GM23338 (cell line): ENCODE results near the gene GRIP2.

Experiments used
- CREB1 ChIP-seq: fragments of 250-450 bp; sonication (Bioruptor Pico); IDR thresholded peaks from 2 replicates; pipeline ENCODE4 v1.5.0; 2020; ENCODE audit warnings: low read depth, mild to moderate bottlenecking, moderate library complexity
- CTCF ChIP-seq, 2 experiments: fragments of 200-600 bp in 1 of 2; sonication (generic) in 1 of 2; conservative IDR thresholded peaks; 2 replicates each; pipeline versions ENCODE4 v1.5.1 to v1.6.1; 2016 to 2017; ENCODE audit warnings: antibody characterized with exemption in 2 of 2, low read depth in 2 of 2, mild to moderate bottlenecking in 2 of 2, moderate library complexity in 1 of 2
- EZH2 ChIP-seq: fragments of 200-600 bp; sonication (generic); IDR thresholded peaks from one replicate; pipeline ENCODE4 v1.8.0; 2017; ENCODE audit warnings: antibody characterized with exemption, mild to moderate bottlenecking, low read depth; ENCODE audit not compliant: unreplicated experiment
- EZH2phosphoT487 ChIP-seq: fragments of 200-600 bp; sonication (generic); IDR thresholded peaks from one replicate; pipeline ENCODE4 v1.8.1; 2018; ENCODE audit warnings: antibody characterized with exemption; ENCODE audit not compliant: unreplicated experiment
- JUNB ChIP-seq: IDR thresholded peaks from one replicate; pipeline ENCODE4 v1.6.1; 2016; ENCODE audit warnings: antibody characterized with exemption; ENCODE audit not compliant: unreplicated experiment
- NANOG ChIP-seq: IDR thresholded peaks from 2 replicates; pipeline ENCODE4 v1.6.1; 2016; ENCODE audit warnings: antibody characterized with exemption, borderline replicate concordance
- POLR2AphosphoS5 ChIP-seq: IDR thresholded peaks from 2 replicates; pipeline ENCODE4 v1.6.1; 2016; ENCODE audit warnings: antibody characterized with exemption, low read depth
- STAT1 ChIP-seq: IDR thresholded peaks from one replicate; pipeline ENCODE4 v1.6.1; 2016; ENCODE audit warnings: antibody characterized with exemption; ENCODE audit not compliant: unreplicated experiment
- ZNF331 ChIP-seq: fragments of 250-450 bp; sonication (Bioruptor Pico); IDR thresholded peaks from 2 replicates; pipeline ENCODE4 v1.5.0; 2020; ENCODE audit warnings: low read depth, mild to moderate bottlenecking, moderate library complexity
- TF ChIP-seq, protein P1 (sequence below): IDR thresholded peaks from one replicate; pipeline ENCODE4 v1.6.1; 2018; ENCODE audit warnings: antibody characterized with exemption; ENCODE audit not compliant: unreplicated experiment
- TF ChIP-seq, protein P2 (sequence below): fragments of 250-450 bp; sonication (Bioruptor Pico); IDR thresholded peaks from 2 replicates; pipeline ENCODE4 v1.5.0; 2020; ENCODE audit warnings: mild to moderate bottlenecking, moderate library complexity
- TF ChIP-seq, protein P3 (sequence below): IDR thresholded peaks from 2 replicates; pipeline ENCODE4 v1.6.1; 2016; ENCODE audit warnings: antibody characterized with exemption

DNA sequence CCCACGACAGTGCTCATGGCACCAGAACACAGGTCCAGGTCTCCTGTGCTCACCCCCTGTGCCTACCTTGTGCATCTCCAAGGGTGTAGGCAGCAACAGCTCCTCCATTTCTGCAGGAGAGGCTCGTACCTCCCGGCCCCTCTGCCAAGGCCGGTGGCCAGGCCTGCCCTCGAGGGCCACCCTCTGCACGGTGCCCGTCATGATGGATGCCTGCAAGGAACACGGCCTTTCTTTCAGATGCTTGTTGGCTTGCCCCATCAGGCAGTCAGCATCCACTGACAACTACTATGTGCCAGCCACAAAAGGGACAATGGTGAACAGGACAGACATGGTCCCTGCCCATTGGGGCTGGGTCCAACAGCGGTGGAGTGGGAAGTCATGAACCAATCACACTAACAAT is 43.8 kb downstream of the GRIP2 start:
- TF ChIP-seq CTCF (conservative IDR thresholded peaks at IDR 0.05; ENCODE audit: low read depth in 2 of 2) (no peak), EZH2phosphoT487 (no peak), EZH2 (no peak), POLR2AphosphoS5 (no peak), JUNB (no peak), ZNF331 (CRISPR knock-in tag) (no peak), NANOG (no peak), CREB1 (CRISPR knock-in tag) (no peak), STAT1 (no peak)
- TF ChIP-seq, protein P1, sequence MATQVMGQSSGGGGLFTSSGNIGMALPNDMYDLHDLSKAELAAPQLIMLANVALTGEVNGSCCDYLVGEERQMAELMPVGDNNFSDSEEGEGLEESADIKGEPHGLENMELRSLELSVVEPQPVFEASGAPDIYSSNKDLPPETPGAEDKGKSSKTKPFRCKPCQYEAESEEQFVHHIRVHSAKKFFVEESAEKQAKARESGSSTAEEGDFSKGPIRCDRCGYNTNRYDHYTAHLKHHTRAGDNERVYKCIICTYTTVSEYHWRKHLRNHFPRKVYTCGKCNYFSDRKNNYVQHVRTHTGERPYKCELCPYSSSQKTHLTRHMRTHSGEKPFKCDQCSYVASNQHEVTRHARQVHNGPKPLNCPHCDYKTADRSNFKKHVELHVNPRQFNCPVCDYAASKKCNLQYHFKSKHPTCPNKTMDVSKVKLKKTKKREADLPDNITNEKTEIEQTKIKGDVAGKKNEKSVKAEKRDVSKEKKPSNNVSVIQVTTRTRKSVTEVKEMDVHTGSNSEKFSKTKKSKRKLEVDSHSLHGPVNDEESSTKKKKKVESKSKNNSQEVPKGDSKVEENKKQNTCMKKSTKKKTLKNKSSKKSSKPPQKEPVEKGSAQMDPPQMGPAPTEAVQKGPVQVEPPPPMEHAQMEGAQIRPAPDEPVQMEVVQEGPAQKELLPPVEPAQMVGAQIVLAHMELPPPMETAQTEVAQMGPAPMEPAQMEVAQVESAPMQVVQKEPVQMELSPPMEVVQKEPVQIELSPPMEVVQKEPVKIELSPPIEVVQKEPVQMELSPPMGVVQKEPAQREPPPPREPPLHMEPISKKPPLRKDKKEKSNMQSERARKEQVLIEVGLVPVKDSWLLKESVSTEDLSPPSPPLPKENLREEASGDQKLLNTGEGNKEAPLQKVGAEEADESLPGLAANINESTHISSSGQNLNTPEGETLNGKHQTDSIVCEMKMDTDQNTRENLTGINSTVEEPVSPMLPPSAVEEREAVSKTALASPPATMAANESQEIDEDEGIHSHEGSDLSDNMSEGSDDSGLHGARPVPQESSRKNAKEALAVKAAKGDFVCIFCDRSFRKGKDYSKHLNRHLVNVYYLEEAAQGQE, result no peak
- TF ChIP-seq, protein P2, sequence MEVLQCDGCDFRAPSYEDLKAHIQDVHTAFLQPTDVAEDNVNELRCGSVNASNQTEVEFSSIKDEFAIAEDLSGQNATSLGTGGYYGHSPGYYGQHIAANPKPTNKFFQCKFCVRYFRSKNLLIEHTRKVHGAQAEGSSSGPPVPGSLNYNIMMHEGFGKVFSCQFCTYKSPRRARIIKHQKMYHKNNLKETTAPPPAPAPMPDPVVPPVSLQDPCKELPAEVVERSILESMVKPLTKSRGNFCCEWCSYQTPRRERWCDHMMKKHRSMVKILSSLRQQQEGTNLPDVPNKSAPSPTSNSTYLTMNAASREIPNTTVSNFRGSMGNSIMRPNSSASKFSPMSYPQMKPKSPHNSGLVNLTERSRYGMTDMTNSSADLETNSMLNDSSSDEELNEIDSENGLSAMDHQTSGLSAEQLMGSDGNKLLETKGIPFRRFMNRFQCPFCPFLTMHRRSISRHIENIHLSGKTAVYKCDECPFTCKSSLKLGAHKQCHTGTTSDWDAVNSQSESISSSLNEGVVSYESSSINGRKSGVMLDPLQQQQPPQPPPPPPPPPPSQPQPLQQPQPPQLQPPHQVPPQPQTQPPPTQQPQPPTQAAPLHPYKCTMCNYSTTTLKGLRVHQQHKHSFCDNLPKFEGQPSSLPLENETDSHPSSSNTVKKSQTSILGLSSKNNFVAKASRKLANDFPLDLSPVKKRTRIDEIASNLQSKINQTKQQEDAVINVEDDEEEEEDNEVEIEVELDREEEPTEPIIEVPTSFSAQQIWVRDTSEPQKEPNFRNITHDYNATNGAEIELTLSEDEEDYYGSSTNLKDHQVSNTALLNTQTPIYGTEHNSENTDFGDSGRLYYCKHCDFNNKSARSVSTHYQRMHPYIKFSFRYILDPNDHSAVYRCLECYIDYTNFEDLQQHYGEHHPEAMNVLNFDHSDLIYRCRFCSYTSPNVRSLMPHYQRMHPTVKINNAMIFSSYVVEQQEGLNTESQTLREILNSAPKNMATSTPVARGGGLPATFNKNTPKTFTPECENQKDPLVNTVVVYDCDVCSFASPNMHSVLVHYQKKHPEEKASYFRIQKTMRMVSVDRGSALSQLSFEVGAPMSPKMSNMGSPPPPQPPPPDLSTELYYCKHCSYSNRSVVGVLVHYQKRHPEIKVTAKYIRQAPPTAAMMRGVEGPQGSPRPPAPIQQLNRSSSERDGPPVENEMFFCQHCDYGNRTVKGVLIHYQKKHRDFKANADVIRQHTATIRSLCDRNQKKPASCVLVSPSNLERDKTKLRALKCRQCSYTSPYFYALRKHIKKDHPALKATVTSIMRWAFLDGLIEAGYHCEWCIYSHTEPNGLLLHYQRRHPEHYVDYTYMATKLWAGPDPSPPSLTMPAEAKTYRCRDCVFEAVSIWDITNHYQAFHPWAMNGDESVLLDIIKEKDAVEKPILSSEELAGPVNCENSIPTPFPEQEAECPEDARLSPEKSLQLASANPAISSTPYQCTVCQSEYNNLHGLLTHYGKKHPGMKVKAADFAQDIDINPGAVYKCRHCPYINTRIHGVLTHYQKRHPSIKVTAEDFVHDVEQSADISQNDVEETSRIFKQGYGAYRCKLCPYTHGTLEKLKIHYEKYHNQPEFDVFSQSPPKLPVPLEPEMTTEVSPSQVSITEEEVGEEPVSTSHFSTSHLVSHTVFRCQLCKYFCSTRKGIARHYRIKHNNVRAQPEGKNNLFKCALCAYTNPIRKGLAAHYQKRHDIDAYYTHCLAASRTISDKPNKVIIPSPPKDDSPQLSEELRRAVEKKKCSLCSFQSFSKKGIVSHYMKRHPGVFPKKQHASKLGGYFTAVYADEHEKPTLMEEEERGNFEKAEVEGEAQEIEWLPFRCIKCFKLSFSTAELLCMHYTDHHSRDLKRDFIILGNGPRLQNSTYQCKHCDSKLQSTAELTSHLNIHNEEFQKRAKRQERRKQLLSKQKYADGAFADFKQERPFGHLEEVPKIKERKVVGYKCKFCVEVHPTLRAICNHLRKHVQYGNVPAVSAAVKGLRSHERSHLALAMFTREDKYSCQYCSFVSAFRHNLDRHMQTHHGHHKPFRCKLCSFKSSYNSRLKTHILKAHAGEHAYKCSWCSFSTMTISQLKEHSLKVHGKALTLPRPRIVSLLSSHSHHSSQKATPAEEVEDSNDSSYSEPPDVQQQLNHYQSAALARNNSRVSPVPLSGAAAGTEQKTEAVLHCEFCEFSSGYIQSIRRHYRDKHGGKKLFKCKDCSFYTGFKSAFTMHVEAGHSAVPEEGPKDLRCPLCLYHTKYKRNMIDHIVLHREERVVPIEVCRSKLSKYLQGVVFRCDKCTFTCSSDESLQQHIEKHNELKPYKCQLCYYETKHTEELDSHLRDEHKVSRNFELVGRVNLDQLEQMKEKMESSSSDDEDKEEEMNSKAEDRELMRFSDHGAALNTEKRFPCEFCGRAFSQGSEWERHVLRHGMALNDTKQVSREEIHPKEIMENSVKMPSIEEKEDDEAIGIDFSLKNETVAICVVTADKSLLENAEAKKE (CRISPR knock-in tag), result no peak
- TF ChIP-seq, protein P3, sequence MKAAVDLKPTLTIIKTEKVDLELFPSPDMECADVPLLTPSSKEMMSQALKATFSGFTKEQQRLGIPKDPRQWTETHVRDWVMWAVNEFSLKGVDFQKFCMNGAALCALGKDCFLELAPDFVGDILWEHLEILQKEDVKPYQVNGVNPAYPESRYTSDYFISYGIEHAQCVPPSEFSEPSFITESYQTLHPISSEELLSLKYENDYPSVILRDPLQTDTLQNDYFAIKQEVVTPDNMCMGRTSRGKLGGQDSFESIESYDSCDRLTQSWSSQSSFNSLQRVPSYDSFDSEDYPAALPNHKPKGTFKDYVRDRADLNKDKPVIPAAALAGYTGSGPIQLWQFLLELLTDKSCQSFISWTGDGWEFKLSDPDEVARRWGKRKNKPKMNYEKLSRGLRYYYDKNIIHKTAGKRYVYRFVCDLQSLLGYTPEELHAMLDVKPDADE, result no peak
